ENCODE results near the gene ACTR2.

ACTR2 gene

DNA sequence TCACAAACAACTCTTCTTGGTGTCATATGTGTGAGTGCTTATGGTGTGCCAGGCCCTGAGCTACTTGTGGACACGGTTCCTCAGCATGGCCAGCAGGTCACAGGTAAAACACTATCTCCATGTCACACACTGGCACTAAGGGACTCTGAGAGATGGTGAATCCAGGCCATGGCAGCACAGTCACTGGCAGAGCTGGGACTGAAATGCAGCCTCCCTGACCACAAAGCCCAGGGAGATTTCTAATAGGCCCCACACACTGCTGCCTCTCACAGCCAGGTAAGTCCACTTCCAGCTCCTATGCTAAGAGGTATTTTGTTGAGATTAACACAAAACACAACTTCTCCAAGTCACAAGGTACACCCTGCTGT is 92.0 kb downstream of the ACTR2 start:
- no peak overlapping the region for H3K4me3 ChIP-seq (replicated peaks; ENCODE audit: insufficient read depth, low read length)
- no peak overlapping the region for H3K27ac ChIP-seq (replicated peaks)
- DNase-seq (ENCODE audit: low read depth in 1 of 2, low spot score in 1 of 2), result no peak

DNA sequence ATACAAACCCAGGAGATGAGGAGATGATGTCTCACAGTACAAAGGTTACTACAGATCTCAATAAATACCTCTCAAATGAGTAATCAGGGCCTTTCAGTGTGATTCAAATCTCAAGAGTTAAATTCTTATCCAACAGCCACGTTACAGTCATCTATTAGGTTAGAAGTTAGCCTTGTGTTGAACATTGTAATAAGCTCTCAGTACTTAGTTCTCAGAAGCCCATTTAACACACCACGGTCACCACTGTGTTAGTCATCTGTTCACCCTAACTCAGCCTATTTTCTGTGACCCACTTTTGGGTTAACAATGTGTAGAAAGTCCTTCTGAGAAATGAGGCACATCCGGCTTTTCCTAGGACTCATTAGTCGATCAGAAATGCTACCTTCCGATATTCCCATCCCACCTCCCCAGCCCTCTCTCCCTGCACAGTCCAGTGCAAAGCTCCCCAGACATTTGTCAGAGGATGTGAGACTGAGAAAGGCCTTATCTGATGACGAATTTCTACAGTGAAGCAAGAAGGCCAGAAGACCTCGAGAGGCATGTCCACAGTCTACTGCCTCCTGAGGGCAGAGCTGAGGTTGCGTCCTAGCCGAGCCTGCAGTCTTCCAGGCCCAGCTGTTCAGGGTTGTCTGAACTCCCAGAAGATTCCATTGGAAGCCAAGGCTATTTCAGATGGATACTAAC is 92.6 kb downstream of the ACTR2 start:
- TF ChIP-seq, protein P1, sequence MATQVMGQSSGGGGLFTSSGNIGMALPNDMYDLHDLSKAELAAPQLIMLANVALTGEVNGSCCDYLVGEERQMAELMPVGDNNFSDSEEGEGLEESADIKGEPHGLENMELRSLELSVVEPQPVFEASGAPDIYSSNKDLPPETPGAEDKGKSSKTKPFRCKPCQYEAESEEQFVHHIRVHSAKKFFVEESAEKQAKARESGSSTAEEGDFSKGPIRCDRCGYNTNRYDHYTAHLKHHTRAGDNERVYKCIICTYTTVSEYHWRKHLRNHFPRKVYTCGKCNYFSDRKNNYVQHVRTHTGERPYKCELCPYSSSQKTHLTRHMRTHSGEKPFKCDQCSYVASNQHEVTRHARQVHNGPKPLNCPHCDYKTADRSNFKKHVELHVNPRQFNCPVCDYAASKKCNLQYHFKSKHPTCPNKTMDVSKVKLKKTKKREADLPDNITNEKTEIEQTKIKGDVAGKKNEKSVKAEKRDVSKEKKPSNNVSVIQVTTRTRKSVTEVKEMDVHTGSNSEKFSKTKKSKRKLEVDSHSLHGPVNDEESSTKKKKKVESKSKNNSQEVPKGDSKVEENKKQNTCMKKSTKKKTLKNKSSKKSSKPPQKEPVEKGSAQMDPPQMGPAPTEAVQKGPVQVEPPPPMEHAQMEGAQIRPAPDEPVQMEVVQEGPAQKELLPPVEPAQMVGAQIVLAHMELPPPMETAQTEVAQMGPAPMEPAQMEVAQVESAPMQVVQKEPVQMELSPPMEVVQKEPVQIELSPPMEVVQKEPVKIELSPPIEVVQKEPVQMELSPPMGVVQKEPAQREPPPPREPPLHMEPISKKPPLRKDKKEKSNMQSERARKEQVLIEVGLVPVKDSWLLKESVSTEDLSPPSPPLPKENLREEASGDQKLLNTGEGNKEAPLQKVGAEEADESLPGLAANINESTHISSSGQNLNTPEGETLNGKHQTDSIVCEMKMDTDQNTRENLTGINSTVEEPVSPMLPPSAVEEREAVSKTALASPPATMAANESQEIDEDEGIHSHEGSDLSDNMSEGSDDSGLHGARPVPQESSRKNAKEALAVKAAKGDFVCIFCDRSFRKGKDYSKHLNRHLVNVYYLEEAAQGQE (IDR thresholded peaks at IDR 0.05; ENCODE audit: insufficient replicate concordance, low read depth), result no peak
- TF ChIP-seq POLR2AphosphoS5 (IDR thresholded peaks at IDR 0.05; ENCODE audit: low read depth), result no peak
- no peak overlapping the region for H3K27ac ChIP-seq (replicated peaks)
- no peaks in the 10 kb centered on the region for H3K27me3 ChIP-seq (ENCODE audit: insufficient read depth, poor library complexity, severe bottlenecking)
- no peak overlapping the region for H3K4me3 ChIP-seq (replicated peaks; ENCODE audit: insufficient read depth, low read length)
- no peak for DNase-seq (ENCODE audit: low read depth in 1 of 2, low spot score in 1 of 2)

More for the DNA sequence above, 92.0 kb downstream of the ACTR2 start:
- H3K27me3 ChIP-seq (ENCODE audit: insufficient read depth, poor library complexity, severe bottlenecking), result no peaks in the 10 kb centered on the region
- TF ChIP-seq, protein P2, sequence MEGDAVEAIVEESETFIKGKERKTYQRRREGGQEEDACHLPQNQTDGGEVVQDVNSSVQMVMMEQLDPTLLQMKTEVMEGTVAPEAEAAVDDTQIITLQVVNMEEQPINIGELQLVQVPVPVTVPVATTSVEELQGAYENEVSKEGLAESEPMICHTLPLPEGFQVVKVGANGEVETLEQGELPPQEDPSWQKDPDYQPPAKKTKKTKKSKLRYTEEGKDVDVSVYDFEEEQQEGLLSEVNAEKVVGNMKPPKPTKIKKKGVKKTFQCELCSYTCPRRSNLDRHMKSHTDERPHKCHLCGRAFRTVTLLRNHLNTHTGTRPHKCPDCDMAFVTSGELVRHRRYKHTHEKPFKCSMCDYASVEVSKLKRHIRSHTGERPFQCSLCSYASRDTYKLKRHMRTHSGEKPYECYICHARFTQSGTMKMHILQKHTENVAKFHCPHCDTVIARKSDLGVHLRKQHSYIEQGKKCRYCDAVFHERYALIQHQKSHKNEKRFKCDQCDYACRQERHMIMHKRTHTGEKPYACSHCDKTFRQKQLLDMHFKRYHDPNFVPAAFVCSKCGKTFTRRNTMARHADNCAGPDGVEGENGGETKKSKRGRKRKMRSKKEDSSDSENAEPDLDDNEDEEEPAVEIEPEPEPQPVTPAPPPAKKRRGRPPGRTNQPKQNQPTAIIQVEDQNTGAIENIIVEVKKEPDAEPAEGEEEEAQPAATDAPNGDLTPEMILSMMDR (IDR thresholded peaks at IDR 0.05; ENCODE audit: insufficient read depth, low read length), result no peak
- TF ChIP-seq GABPA (IDR thresholded peaks at IDR 0.05; ENCODE audit: low read depth), result no peak
- TF ChIP-seq SPI1 (IDR thresholded peaks at IDR 0.05; ENCODE audit: borderline replicate concordance, low read depth), result no peak
- no peak for TF ChIP-seq POLR2AphosphoS5 (IDR thresholded peaks at IDR 0.05; ENCODE audit: low read depth)
- TF ChIP-seq, protein P1 (IDR thresholded peaks at IDR 0.05; ENCODE audit: insufficient replicate concordance, low read depth), result no peak
